Measurements from ENCODE around the gene TSPAN9. TPM values are rescaled to one million over a fixed set of nuclear protein-coding genes. Genes with fewer than 3 reads are reported as not detected.

TSPAN9 gene
- polyA plus RNA-seq, 1 donor: 24.9 TPM

DNA sequence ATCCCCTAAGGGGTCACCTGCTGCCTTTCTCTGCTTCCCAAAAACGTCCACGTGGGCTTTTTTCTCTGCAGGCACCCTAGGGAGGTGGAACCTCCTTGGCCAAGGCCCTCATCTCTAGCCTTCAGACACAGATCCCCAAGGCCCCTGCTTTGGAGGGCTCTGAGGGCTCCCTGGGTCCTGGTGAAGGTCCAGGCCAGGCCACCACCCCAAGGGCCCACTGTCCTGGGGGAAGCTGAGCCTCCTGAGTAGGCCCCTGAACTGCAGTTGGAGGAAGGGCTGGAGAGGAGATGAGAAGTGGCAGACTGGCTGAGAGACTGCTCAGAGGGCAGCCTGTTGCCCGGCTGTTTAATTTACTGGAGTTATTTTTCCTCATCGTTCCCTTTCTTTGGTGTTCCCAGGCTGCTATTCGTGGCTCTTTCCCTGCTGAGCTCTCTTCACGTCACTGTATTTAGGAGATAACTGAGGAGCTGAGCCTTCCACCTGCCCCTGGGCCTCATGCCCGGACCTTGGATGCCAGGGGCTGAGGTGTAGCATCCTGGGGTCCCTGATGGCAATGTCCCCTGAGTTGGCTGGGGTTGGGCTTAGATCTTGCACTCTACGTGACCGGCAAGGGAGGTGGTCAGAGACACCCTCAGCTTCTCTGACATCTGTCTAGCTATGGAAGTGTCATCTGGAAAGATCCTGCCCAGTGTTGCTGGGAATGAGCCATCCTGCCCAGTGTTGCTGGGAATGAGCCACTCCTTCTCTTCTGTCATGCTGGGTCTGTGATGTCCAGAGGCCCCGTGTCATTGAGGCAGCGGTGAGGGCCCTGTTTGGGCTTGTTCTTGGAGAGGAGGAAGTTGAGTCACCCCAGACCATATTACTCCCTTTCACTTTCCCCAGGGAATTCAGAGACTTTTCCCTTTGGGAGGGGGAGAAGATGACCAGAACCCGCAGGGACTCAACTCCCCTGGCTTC is 139.8 kb downstream of the TSPAN9 start:
- no CpG with 5 or more reads among the region's 12 CpGs for WGBS (ENCODE audit: insufficient coverage, low lambda C conversion rate)
- H3K9me3 ChIP-seq (ENCODE audit: control insufficient read depth, low read depth, low read length): no peaks in the 10 kb centered on the region
- peaks cover 12% of the 10 kb centered on the region for H3K36me3 ChIP-seq (ENCODE audit: control insufficient read depth, insufficient read depth, low read length)
- no peaks in the 10 kb centered on the region for H3K4me1 ChIP-seq (ENCODE audit: control insufficient read depth, insufficient read depth, low read length)
- H3K27ac ChIP-seq (ENCODE audit: low read length): no peak overlapping the region
- H3K4me3 ChIP-seq (ENCODE audit: low read length): no peak overlapping the region
- DNase-seq: no peak
- H3K27me3 ChIP-seq (ENCODE audit: control insufficient read depth, insufficient read depth, low read length): no peaks in the 10 kb centered on the region

DNA sequence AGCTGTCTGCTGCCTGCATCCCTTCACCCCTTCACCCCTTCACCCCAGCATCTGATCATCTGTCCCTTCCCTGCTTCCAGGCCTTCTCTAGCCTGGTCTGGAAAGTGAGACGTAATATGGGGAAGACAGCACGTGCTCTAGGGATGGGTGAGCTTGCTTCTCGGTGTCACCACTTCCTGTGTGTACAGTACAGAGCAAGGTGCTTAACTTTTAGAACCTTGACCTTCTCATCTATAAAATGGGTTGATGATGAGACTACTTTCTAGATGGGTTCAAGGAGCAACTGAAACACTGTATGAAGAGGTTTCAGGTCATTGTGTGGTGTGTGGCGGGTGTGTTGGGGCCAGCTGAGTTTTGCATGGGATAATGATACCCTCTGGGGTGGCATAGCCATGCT is 140.5 kb downstream of the TSPAN9 start:
- Histone ChIP-seq H3K9me3 (ENCODE audit: control insufficient read depth, low read depth, low read length) (no peaks in the 10 kb centered on the region), H3K4me3 (ENCODE audit: low read length) (no peak overlapping the region), H3K36me3 (ENCODE audit: control insufficient read depth, insufficient read depth, low read length) (peaks cover 16% of the 10 kb centered on the region), H3K4me1 (ENCODE audit: control insufficient read depth, insufficient read depth, low read length) (no peaks in the 10 kb centered on the region), H3K27ac (ENCODE audit: low read length) (no peak overlapping the region), H3K27me3 (ENCODE audit: control insufficient read depth, insufficient read depth, low read length) (no peaks in the 10 kb centered on the region)
- WGBS (ENCODE audit: insufficient coverage, low lambda C conversion rate): no CpG with 5 or more reads among the region's 4 CpGs
- no peak for DNase-seq

DNA sequence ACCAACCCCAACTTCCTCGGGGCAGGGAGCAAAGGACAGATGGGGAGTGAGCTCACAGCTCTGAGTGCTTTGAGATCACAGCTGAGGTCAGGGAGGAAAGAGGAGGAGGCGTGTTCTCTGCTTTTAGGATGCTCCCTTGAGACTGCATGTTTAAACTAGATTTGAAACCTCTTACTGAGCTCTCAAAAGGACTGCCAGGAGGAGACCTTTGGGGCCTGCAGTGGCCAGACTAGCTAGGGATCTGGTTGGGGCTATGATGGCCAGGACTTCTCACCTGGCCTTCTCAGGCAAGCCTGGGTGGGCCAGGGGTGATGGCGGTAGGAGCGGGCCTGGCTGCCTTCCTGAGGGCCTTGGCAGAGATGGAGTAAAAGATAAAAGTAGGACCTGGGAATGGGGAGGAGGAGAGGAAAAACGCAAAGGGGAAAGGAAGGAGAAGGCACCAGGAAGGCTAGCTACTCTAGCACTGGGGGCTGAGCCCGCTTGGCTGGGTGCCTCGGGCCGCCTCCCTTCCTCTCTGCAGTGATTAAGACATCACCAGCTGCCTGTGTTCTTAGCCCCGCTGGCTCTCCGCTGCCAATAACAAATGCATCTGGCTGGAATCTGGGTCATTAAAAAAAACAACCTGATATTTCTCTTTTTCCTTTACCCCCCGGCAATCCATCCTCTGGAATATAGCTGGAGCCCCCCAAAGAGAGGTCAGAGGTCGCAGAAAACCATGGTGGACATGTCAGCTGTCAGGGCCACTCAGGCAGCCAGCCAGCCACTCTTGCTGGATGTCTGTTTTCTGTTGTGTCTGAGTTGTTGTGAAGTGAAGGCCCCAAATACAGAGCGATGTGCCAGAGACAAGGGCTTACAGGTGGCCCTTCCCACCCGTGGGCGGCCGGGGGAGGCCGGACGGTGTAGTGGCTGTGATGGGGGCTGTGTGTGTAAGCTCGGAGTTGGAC is 141.3 kb downstream of the TSPAN9 start:
- no CpG with 5 or more reads among the region's 19 CpGs for WGBS (ENCODE audit: insufficient coverage, low lambda C conversion rate)

DNA sequence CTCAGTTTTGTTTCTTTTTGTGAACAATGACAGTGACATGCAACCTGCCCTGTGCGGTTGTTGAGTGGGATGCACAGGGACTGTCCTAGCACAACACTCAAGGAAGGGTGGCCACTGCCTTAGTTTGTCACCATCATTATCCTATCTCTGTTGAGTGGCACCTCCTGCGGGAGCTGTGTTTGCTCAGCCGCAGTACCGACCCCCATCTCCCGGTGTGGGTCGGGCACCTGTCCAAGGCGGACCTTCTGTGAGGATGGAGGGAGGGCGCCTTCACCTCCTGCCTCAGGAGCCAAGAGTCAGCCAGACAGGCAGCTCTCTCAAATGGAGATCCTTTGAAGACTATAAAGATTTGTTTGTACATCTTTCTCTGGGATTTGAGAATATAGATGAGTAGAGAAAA is 142.1 kb downstream of the TSPAN9 start:
- Histone ChIP-seq H3K9me3 (ENCODE audit: control insufficient read depth, low read depth, low read length) (no peaks in the 10 kb centered on the region), H3K4me1 (ENCODE audit: control insufficient read depth, insufficient read depth, low read length) (no peaks in the 10 kb centered on the region), H3K36me3 (ENCODE audit: control insufficient read depth, insufficient read depth, low read length) (peaks cover 18% of the 10 kb centered on the region), H3K27ac (ENCODE audit: low read length) (no peak overlapping the region), H3K4me3 (ENCODE audit: low read length) (no peak overlapping the region), H3K27me3 (ENCODE audit: control insufficient read depth, insufficient read depth, low read length) (no peaks in the 10 kb centered on the region)
- DNase-seq: no peak
- no CpG with 5 or more reads among the region's 8 CpGs for WGBS (ENCODE audit: insufficient coverage, low lambda C conversion rate)

More for the DNA sequence above, 141.3 kb downstream of the TSPAN9 start:
- Histone ChIP-seq H3K27ac (ENCODE audit: low read length) (no peak overlapping the region), H3K4me1 (ENCODE audit: control insufficient read depth, insufficient read depth, low read length) (no peaks in the 10 kb centered on the region), H3K9me3 (ENCODE audit: control insufficient read depth, low read depth, low read length) (no peaks in the 10 kb centered on the region), H3K4me3 (ENCODE audit: low read length) (no peak overlapping the region), H3K36me3 (ENCODE audit: control insufficient read depth, insufficient read depth, low read length) (peaks cover 19% of the 10 kb centered on the region), H3K27me3 (ENCODE audit: control insufficient read depth, insufficient read depth, low read length) (no peaks in the 10 kb centered on the region)
- no peak for DNase-seq

DNA sequence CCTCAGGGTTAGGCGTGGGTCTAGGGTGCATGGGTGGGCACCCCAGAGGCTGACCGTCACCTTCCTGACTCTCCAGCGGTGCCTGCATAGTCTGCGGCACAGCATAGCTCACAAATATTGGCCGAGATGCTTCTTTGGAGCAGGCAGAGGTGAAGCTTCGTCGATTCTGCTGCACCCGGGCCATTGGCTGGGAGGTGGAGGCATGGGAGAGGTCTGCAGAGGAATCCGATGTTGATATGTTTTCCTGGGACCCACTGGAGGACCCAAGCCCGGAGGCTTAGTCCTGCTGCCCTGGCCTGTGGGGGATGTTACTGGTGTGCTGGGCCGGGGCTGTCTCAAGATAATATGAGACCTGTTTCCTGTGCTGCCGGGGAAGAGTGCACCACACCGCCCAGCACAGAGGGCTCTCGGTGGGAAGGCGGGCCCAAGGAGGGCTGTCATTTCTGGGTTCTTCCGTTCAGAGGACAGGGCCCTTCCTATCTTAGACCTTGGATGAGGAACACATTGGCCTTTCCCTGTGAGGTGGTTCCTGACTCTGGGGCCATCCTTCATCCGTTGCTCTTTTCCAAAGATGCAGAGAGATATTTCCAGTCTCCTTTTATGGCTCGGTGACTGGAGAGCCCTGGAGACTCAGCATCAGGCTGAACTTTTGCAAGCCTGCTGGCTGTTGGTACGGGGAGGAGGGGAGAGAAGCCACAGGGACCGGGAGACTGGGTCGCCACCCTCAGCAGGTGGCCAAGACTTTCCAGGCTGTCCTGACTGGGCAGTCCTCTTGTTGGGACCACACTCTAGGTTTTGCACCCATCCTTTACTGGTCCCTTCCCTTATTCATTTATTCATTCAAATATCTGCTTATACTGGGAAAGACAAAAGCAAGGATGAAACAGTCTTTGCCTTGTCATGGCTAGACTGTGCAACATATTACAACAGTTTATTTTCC is 143.5 kb downstream of the TSPAN9 start:
- no peaks in the 10 kb centered on the region for H3K27me3 ChIP-seq (ENCODE audit: control insufficient read depth, insufficient read depth, low read length)
- no peak overlapping the region for H3K4me3 ChIP-seq (ENCODE audit: low read length)
- H3K36me3 ChIP-seq (ENCODE audit: control insufficient read depth, insufficient read depth, low read length): peaks cover 8% of the 10 kb centered on the region
- 90% methylated on average over 2 of the region's 21 CpGs for WGBS (ENCODE audit: insufficient coverage, low lambda C conversion rate)
- H3K4me1 ChIP-seq (ENCODE audit: control insufficient read depth, insufficient read depth, low read length): no peaks in the 10 kb centered on the region
- H3K27ac ChIP-seq (ENCODE audit: low read length): no peak overlapping the region
- no peak for DNase-seq
- no peaks in the 10 kb centered on the region for H3K9me3 ChIP-seq (ENCODE audit: control insufficient read depth, low read depth, low read length)

DNA sequence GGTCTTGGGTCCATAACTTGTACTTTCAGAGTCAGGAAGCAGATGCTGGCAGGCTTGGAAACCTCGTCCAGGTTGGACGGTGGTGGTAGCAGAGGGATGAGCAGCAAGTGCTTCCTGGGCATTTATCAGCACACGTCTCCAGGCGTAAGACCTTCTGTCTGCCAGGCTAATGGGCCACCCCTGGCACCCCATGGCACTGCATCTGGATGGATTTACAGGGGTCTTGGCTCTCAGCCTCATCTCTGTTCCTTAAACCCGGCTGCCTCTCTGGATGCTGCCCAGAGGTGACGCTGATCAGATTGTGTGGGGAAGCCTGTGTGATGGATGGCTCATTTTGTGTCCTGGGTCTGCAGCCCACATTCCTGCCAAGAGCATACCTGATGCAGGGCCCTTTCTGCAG is 145.1 kb downstream of the TSPAN9 start:
- no CpG with 5 or more reads among the region's 6 CpGs for WGBS (ENCODE audit: insufficient coverage, low lambda C conversion rate)
- no peak for DNase-seq

DNA sequence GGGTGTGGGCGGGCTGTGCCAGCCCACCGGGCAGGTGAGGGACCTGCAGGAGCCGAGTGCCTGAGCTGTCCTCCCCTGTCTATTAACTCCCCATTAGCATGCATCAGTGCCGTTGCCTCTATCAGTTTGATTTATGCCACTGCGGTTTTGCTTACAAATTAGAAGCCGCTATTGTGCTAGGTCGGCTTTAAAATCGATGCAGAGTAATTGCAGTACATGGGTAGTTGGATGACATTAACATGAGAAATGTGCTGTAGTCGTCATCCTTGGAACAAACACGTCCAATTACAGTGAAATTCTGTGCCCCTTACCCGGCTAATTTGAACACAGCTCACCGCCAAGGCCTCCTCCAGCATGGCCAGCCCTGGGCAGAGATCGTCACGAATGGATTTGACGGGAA is 145.8 kb downstream of the TSPAN9 start:
- no peak overlapping the region for H3K27ac ChIP-seq (ENCODE audit: low read length)
- peaks cover 7% of the 10 kb centered on the region for H3K36me3 ChIP-seq (ENCODE audit: control insufficient read depth, insufficient read depth, low read length)
- WGBS (ENCODE audit: insufficient coverage, low lambda C conversion rate): no CpG with 5 or more reads among the region's 15 CpGs
- H3K4me1 ChIP-seq (ENCODE audit: control insufficient read depth, insufficient read depth, low read length): no peaks in the 10 kb centered on the region
- H3K27me3 ChIP-seq (ENCODE audit: control insufficient read depth, insufficient read depth, low read length): no peaks in the 10 kb centered on the region
- no peaks in the 10 kb centered on the region for H3K9me3 ChIP-seq (ENCODE audit: control insufficient read depth, low read depth, low read length)
- DNase-seq: no peak
- H3K4me3 ChIP-seq (ENCODE audit: low read length): no peak overlapping the region

More for the DNA sequence above, 145.1 kb downstream of the TSPAN9 start:
- Histone ChIP-seq H3K27ac (ENCODE audit: low read length) (no peak overlapping the region), H3K4me1 (ENCODE audit: control insufficient read depth, insufficient read depth, low read length) (no peaks in the 10 kb centered on the region), H3K9me3 (ENCODE audit: control insufficient read depth, low read depth, low read length) (no peaks in the 10 kb centered on the region), H3K27me3 (ENCODE audit: control insufficient read depth, insufficient read depth, low read length) (no peaks in the 10 kb centered on the region), H3K4me3 (ENCODE audit: low read length) (no peak overlapping the region), H3K36me3 (ENCODE audit: control insufficient read depth, insufficient read depth, low read length) (peaks cover 7% of the 10 kb centered on the region)

DNA sequence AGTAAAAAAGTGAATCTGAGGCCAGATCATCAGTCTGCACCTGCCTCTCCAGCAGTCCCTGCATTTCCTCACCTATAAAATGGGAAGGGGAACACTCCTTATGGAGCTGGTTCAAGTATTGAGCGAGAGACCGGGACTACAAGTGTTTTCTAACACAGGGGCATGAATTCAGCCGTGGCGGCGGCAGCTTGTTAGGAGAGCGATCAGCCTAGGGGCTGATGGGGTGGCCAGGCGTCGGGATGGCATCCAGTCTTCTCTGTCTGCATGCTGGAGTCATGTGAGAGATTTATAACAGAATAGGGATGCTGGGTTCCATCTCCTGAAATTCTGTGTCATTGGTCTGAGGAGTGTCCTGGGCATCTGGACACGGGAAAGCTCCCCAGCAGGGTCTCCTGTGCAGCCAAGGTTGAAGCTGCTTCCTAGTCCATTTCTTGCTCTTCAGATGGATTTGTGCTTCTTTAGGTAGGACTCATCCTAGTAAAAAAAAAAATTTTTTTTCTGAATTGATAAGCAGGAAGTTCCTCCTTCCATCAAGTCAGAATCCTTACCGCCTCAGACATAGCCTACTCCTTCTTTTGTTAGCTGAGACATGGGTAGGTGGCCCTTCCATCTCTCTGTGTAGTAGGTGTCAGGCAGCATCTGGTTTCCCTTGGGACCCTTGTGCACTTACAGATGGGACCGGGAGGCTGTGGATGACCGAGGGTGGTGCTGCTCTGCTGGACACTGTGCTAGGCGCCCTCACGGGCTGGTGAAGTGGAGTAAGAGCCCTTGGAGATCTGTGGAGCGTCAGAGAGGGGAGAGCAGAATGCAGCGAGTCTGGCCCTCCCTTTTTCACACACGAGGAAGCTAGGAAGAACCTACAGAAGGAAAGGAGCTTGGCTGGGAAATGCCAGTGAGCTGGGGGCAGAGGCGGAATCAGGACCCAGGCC is 146.7 kb downstream of the TSPAN9 start:
- Histone ChIP-seq H3K9me3 (ENCODE audit: control insufficient read depth, low read depth, low read length) (no peaks in the 10 kb centered on the region), H3K36me3 (ENCODE audit: control insufficient read depth, insufficient read depth, low read length) (peaks cover 7% of the 10 kb centered on the region), H3K27me3 (ENCODE audit: control insufficient read depth, insufficient read depth, low read length) (no peaks in the 10 kb centered on the region), H3K27ac (ENCODE audit: low read length) (no peak overlapping the region), H3K4me3 (ENCODE audit: low read length) (no peak overlapping the region), H3K4me1 (ENCODE audit: control insufficient read depth, insufficient read depth, low read length) (no peaks in the 10 kb centered on the region)
- WGBS (ENCODE audit: insufficient coverage, low lambda C conversion rate): 100% methylated on average over 1 of the region's 18 CpGs
- DNase-seq: no peak

DNA sequence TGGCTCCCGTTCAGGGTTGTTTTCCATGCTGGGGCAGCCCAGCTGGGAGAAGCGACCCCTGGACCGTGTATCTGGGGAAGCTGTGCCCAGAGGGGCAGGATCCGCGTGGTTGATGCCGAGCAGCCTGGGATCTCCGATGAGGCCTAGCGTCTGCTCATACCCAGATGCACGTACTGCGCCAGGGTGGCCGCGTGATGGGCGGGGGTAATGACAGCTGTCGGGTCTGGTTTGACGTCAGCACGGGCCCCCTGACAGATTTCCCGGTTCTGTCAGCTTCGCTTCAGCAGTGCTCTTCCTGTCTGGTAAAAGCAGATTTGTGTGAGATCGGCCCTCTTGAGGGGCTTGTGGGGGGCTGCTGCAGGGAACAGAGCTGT is 147.3 kb downstream of the TSPAN9 start:
- no peaks in the 10 kb centered on the region for H3K4me1 ChIP-seq (ENCODE audit: control insufficient read depth, insufficient read depth, low read length)
- H3K27ac ChIP-seq (ENCODE audit: low read length): no peak overlapping the region
- no peak overlapping the region for H3K4me3 ChIP-seq (ENCODE audit: low read length)
- H3K27me3 ChIP-seq (ENCODE audit: control insufficient read depth, insufficient read depth, low read length): no peaks in the 10 kb centered on the region
- WGBS (ENCODE audit: insufficient coverage, low lambda C conversion rate): no CpG with 5 or more reads among the region's 19 CpGs
- DNase-seq: no peak
- no peaks in the 10 kb centered on the region for H3K9me3 ChIP-seq (ENCODE audit: control insufficient read depth, low read depth, low read length)
- H3K36me3 ChIP-seq (ENCODE audit: control insufficient read depth, insufficient read depth, low read length): peaks cover 7% of the 10 kb centered on the region

Measured in large intestine (tissue), 3 donors.